ENCODE data around the gene ACP5.

ACP5 gene

GRCh38 chr19:11587302-11587974 is 10.0 kb upstream of the ACP5 start:
- CTCF ChIA-PET: interaction anchor here (0.7 to 1.5 kb wide), 6 partner anchors 28 to 344 kb away, joined by 3 to 6 read pairs (median 3); partner anchors contain the start of gene ELOF1
- TF ChIP-seq ZBTB17 (tag by site-specific recombination; IDR thresholded peaks at IDR 0.05): no peak; the same call in 1 of the 2 replicates
- no peak for TF ChIP-seq ZNF138 (tag by site-specific recombination; IDR thresholded peaks at IDR 0.05; ENCODE audit: borderline replicate concordance)
- no peak for TF ChIP-seq ZNF174 (tag by site-specific recombination; IDR thresholded peaks at IDR 0.05)
- TF ChIP-seq ZNF48 (tag by site-specific recombination; IDR thresholded peaks at IDR 0.05): no peak
- peak; percentile 62 for TF ChIP-seq CTCF (tag by site-specific recombination; IDR thresholded peaks at IDR 0.05)
- TF ChIP-seq ZBTB49 (tag by site-specific recombination; IDR thresholded peaks at IDR 0.05; ENCODE audit: low read depth): no peak
- no peak for TF ChIP-seq ZNF76 (tag by site-specific recombination; IDR thresholded peaks at IDR 0.05; ENCODE audit: borderline replicate concordance, low read depth)
- TF ChIP-seq ZNF311 (tag by site-specific recombination; IDR thresholded peaks at IDR 0.05; ENCODE audit: borderline replicate concordance): no peak
- no peak for TF ChIP-seq PRDM1 (tag by site-specific recombination; IDR thresholded peaks at IDR 0.05)
- no peak for TF ChIP-seq ZNF692 (tag by site-specific recombination; IDR thresholded peaks at IDR 0.05)
- no peak for TF ChIP-seq ZBTB11 (tag by site-specific recombination; conservative IDR thresholded peaks at IDR 0.05; ENCODE audit: low read depth)
- TF ChIP-seq MZF1 (tag by site-specific recombination; IDR thresholded peaks at IDR 0.05; ENCODE audit: borderline replicate concordance): no peak
- no peak for TF ChIP-seq KLF10 (tag by site-specific recombination; IDR thresholded peaks at IDR 0.05)
- no peak for TF ChIP-seq ZNF670 (tag by site-specific recombination; IDR thresholded peaks at IDR 0.05; ENCODE audit: low read depth)
- TF ChIP-seq PRDM10 (tag by site-specific recombination; IDR thresholded peaks at IDR 0.05): no peak
- no peak for TF ChIP-seq ZBTB6 (tag by site-specific recombination; IDR thresholded peaks at IDR 0.05)
- TF ChIP-seq ZNF660 (tag by site-specific recombination; IDR thresholded peaks at IDR 0.05): peak; percentile 68; the same call in 1 of the 2 replicates
- no peak for TF ChIP-seq ZNF555 (tag by site-specific recombination; conservative IDR thresholded peaks at IDR 0.05)
- TF ChIP-seq ZNF654 (tag by site-specific recombination; IDR thresholded peaks at IDR 0.05; ENCODE audit: low read depth): peak; percentile 81
- no peak for TF ChIP-seq ZNF658 (tag by site-specific recombination; IDR thresholded peaks at IDR 0.05)
- TF ChIP-seq MEIS1 (CRISPR knock-in tag; IDR thresholded peaks at IDR 0.05; ENCODE audit: borderline replicate concordance): no peak
- H3K36me3 ChIP-seq (ENCODE audit: control insufficient read depth in 2 of 2, insufficient read depth in 1 of 2, low read length in 2 of 2): no peaks in the 10 kb centered on the region
- no peak overlapping the region for H3K27ac ChIP-seq (ENCODE audit: extremely low read depth, low read depth, low read length)
- H3K9me3 ChIP-seq (ENCODE audit: control insufficient read depth, insufficient read depth, low read depth, low read length): no peaks in the 10 kb centered on the region
- H3K4me1 ChIP-seq (ENCODE audit: control insufficient read depth, insufficient read depth, low read length): no peaks in the 10 kb centered on the region
- no peak overlapping the region for H3K4me3 ChIP-seq (ENCODE audit: low read depth, low read length)
- POLR2A ChIA-PET: no interaction called here
